PC-3 (cell line): ENCODE measurements around the gene GAS7.

Experiments used
- CTCF ChIP-seq: fragments of 300-600 bp; sonication (generic); conservative IDR thresholded peaks from 2 replicates; pipeline ENCODE4 v1.5.1; 2017; ENCODE audit warnings: antibody characterized with exemption, low read depth, mild to moderate bottlenecking, low read length
- EZH2 ChIP-seq: fragments of 300-600 bp; sonication (generic); IDR thresholded peaks from one replicate; pipeline ENCODE4 v1.6.1; 2017; ENCODE audit warnings: antibody characterized with exemption, mild to moderate bottlenecking, low read length; ENCODE audit not compliant: unreplicated experiment
- EZH2phosphoT487 ChIP-seq: fragments of 300-600 bp; sonication (generic); IDR thresholded peaks from 2 replicates; pipeline ENCODE4 v1.6.1; 2018; ENCODE audit warnings: mild to moderate bottlenecking, antibody characterized with exemption, low read length, borderline replicate concordance

GRCh38 chr17:10116753-10117420, 81.5 kb downstream of the GAS7 start:
- TF ChIP-seq CTCF (no peak), EZH2 (no peak), EZH2phosphoT487 (no peak)
